Measurements from ENCODE around the gene TMCO6. TPM values are rescaled to one million over a fixed set of nuclear protein-coding genes. Genes with fewer than 3 reads are reported as not detected.
"Not testable (repeated sequence)": the region's sequence is repeated elsewhere in the genome, so short reads cannot be mapped to it uniquely, and the experiment has no call there.

TMCO6 gene
- total and polyA plus RNA-seq, 9 of the 15 experiments (the other 6 are each of a cell fraction or from before 2014, with no cell fraction given) = 3.4 to 46.4 (median 16.7) TPM

GRCh38 chr5:140623061-140623460, 16.2 kb upstream of the TMCO6 start (continued):
- TF ChIP-seq GATA2 (CRISPR knock-in tag; IDR thresholded peaks at IDR 0.05) (peak; percentile 73; the same call in 1 of the 2 replicates), CEBPG (tag; conservative IDR thresholded peaks at IDR 0.05 in 1 of 2, IDR thresholded peaks at IDR 0.05 in 1 of 2) (peak; percentile 43 to 58; a peak in 3 of 4 replicates), CEBPB (tag; IDR thresholded peaks at IDR 0.05) (peak; percentile 93), ATF7 (IDR thresholded peaks at IDR 0.05) (peak; percentile 87; the same call in 1 of the 2 replicates), PBX2 (tag; conservative IDR thresholded peaks at IDR 0.05; ENCODE audit: low read depth) (peak; percentile 31; the same call in 1 of the 2 replicates), ARID1B (IDR thresholded peaks at IDR 0.05) (peak; percentile 83), CBFA2T2 (conservative IDR thresholded peaks at IDR 0.05) (peak; percentile 58), FOXK2 (conservative IDR thresholded peaks at IDR 0.05 in 1 of 2, IDR thresholded peaks at IDR 0.05 in 1 of 2; ENCODE audit: low read depth in 2 of 2) (0 out of 4 replicates have a peak, but pooled peaks have one; percentile 18 to 21), CBFA2T3 (IDR thresholded peaks at IDR 0.05) (peak; percentile 69), MNT (conservative IDR thresholded peaks at IDR 0.05) (0 out of 4 replicates have a peak, but pooled peaks of 1 of the 2 experiments have one; percentile 16), SMARCA4 (IDR thresholded peaks at IDR 0.05) (peak; percentile 73), ATF3 (IDR thresholded peaks at IDR 0.05) (peak; percentile 69; the same call in 1 of the 2 replicates), SMAD4 (CRISPR knock-in tag; conservative IDR thresholded peaks at IDR 0.05) (peak; percentile 54)
- TF ChIP-seq CEBPG (CRISPR knock-in tag; IDR thresholded peaks at IDR 0.05); PBX2 (CRISPR knock-in tag; IDR thresholded peaks at IDR 0.05; ENCODE audit: low read depth); ATF3 (CRISPR knock-in tag; conservative IDR thresholded peaks at IDR 0.05): not testable (repeated sequence)

- in situ Hi-C loops (cut with MboI); H3K9me1 ChIP-seq (ENCODE audit: control insufficient read depth, insufficient read depth, low read length); H3K4me3 ChIP-seq; intact Hi-C loops (cut with micrococcal nuclease); H3K9me3 ChIP-seq (replicated peaks; ENCODE audit: control insufficient read depth, insufficient read depth, low read depth, low read length); CTCF ChIA-PET (ENCODE audit: low intra/inter-chr PET ratio); H3K4me1 ChIP-seq (replicated peaks in 1 of 2; ENCODE audit: control insufficient read depth in 2 of 2, insufficient read depth in 2 of 2, low read length in 2 of 2); BruUV-seq (replicated peaks); H4K20me1 ChIP-seq (replicated peaks; ENCODE audit: control insufficient read depth, insufficient read depth, low read length); H3K79me2 ChIP-seq (ENCODE audit: control insufficient read depth, insufficient read depth, low read length); H3K4me2 ChIP-seq (ENCODE audit: insufficient read depth, low read length); ATAC-seq; H3K9ac ChIP-seq (ENCODE audit: insufficient read depth in 1 of 2, low read depth in 2 of 2, low read length in 2 of 2); H3K27me3 ChIP-seq (ENCODE audit: control insufficient read depth in 2 of 2, insufficient read depth in 2 of 2, low read length in 2 of 2); H3K36me3 ChIP-seq (ENCODE audit: control insufficient read depth, insufficient read depth, low read length); H3K27ac ChIP-seq (ENCODE audit: extremely low read depth, low read depth, low read length); DNase-seq (ENCODE audit: extremely low read depth in 1 of 4, low spot score in 3 of 4); FAIRE-seq: not testable (repeated sequence)
- peak overlapping the region; percentile 71 for H2AFZ ChIP-seq (ENCODE audit: low read depth, low read length)
- POLR2A ChIA-PET = interaction anchor here (0.6 kb wide), 2 partner anchors 55 to 1118 kb away, joined by 3 read pairs; no protein-coding TSS in a partner anchor
- WGBS (ENCODE audit: insufficient coverage, low coverage, missing lambda C conversion rate) = 58% methylated on average over 10 of the region's 10 CpGs
These were observed 14.4 kb upstream of the TMCO6 start for GRCh38 chr5:140624886-140625285.

Measured in K562 (cell line).